Left kidney (tissue), 2 donors: ENCODE measurements around the gene ADRB2. TPM values are rescaled to one million over a fixed set of nuclear protein-coding genes. Genes with fewer than 3 reads are reported as not detected.

Experiments used
- DNase-seq: peaks from one replicate; pipeline ENCODE4 v3.0.0-alpha.2; 2013
- polyA plus RNA-seq: library from polyadenylated mRNA; unstranded; fragments of 120-200 nt; gene quantifications from one replicate; pipeline ENCODE4 v1.2.1, GENCODE V29; 2013; ENCODE audit not compliant: insufficient read length

ADRB2 gene
- polyA plus RNA-seq, 1 donor: 0.27 TPM

DNA sequence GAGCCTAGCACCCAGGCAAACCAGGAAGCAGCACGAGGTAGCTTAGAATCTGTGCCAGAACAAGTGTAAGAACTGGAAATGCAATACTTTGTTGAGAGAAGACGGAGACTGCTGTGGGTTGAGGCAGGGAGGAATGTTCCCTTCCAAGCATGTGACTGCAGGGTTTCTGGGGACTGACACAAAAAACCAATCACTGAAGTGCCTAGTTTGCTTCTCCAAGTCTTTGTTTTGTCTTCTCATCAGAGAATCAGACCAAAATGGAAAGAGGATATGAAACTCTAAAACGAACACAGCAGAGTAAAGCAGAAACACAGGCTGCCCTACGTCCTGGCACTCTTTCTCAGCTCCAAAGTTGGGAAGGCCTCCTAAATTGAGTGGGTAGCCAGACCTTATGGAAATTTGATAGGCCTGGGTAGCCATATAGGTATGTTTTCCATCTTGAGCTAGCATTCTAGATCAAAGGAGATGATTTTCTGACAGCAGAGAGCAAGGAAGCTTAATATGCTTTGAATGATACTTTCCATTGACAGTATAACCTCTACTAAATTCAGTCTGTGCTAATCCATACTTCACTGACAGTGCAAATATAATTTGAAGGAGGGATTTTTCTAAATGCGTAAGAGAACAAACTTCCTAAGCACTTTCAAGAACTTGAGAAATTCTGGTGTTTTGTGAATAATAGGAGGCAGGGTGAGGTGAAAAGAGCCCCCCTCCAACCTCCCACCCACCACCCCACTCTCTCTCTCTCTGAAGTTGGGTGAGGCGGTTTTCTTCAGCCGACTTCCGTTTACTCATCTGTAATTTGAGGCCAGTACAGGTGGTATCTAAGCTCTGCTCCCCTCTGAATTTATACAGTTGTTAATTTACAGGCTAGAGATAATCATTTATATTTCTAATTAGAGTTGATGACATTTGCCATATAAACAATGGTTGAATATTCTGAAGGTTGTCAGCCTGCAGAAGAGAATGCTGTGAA lies 5.5 kb downstream of the ADRB2 start:
- DNase-seq: no peak

DNA sequence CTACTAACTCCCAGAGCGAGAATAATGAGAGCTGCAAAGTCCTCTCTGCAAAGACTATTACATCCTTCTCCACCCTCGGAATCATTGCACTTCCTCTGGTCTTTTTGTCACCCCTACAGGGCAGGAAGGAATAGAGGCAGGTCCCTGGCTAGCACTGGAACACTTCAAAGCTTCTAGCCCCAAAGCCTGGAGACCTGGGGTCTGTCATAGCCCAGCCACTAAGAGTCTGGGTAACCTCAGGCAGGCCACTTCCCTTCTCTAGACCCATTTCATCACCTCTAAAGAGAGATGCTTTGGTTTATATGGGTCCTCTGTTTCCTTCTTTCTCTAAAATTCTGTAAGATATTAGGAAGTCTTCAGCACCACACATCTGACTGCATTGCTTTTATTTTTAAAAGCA lies 6.7 kb downstream of the ADRB2 start:
- no peak for DNase-seq

DNA sequence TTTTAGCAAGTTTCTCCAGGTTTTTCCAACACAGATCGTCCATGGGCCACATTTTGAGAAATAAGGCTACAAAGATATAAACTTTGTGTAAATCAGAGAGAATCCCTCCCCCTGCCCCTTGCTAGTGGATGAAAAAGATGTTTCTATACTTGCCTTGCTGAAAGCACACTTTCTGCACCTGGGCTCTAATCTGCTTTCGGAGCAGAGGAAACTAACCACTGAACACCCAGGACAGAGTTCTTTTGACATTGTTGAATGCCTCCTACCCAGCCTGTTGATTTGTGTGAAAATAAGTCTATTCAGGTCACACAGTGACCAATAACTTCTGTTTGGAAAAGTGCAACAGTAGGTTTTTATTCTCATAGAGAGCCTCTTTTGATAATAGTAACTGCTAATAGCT lies 7.5 kb downstream of the ADRB2 start:
- no peak for DNase-seq

DNA sequence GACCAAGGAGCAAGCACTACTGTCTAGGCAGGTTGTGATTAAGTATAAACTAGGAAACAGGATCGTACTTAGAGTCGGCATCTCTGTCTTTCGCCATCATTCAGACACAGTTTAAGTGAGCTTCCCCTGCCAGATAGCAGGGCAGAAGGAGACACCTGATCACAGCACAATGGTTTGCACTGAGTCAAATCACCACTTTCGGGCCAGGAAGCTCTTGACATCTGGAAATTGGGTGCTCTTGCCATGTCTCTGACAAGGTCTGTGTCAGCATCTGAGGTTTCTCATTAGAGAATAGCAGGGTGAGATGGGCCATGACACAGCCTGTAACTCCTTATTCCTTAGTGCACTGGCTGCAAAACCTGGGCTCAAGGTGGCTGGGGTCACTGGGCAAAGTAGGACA lies 8.3 kb downstream of the ADRB2 start:
- DNase-seq: no peak

DNA sequence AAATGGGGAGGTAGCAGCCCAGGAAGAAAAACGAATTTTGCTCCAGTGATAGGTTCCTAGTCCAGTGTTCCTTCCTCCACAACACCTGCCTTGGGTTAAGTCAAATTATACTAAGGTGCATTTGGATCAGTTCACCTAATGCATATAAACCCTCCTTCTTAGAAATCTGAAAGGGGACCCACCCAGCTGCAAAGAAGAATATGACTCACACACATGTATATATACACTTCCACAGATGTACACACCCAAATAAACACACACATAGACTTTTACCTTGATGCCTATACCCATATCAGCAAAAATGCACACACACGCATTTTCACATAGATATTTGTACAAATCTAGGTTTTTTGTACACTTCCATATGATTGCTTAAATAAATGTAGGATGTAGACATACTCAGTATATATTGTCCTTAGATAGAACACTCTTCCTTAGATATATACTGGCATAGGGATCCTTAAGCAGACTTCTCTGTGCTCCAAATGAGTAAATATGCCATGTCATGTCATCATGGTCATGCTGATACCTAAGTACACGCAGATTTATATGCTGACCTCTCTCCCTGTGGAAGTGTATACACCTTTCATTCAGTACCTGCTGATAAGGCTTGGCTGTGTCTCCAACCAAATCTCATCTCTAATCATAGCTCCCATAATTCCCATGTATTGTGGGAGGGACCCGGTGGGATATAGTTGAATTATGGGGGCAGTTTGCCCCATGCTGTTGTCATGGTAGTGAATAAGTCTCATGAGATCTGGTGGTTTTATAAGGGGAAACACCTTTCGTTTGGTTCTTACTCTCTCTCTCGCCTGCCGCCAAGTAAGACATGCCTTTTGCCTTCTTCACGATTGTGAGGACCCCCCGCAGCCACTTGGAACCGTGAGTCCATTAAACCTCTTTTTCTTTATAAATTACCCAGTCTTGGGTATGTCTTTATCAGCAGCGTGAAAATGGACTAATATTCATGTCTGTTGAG lies 10.2 kb downstream of the ADRB2 start:
- no peak for DNase-seq

DNA sequence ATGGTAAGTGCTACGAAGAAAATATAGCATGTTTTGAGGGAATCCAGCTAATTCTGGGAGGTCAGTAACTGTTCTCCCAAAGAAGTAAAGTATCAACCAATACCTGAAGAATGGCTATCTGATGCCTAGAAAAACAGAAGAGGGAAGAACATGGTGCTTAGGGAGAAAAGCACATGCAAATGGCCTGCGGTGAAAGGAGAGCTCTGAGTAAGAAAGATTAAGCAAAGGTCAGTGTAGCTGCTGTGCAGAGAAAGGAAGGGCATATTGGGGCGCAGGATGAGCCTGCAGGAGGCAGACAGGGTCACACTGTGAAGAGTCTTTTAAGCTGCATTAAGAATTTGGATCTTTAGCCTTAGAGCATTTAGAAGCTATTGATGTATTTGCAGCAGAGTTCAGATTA lies 11.0 kb downstream of the ADRB2 start:
- no peak for DNase-seq

DNA sequence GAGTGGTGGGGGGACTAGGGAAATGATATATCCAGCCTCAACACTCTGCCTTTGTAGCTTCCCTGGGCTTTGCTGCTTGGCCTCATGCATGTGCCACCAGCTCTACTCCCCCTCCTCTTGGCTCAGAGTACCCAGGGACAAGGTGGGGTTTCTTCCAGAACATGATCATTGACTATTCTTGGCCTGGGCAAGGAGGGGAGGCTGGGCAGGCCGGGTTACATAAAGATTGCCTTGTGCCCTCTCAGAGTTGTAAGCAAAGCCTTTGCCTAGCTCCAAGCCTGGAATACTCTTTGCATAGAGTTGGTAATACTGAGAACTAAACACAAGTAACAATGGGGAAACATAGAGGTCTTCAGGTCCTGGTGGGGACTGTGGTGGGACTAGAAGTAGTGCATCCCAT lies 11.9 kb downstream of the ADRB2 start:
- no peak for DNase-seq

DNA sequence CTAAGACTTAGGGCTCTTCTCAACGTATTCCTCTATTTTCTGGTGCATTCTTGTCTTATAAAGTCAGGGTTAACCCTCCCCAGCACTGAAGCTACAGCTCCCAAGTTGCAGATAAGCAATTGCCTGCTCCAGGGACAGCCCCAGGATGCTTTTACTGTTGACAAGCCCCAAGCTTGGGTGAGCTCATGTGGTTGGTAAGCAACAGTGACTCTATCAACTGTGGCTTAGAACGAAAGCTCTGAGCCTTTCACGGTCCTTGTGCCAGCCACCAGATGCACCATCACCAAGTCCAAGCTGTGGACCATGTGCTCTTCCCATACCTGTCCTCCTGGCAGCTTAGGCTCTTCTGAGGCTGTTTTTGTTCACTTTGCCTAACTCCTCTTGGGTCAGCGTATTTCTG lies 13.5 kb downstream of the ADRB2 start:
- no peak for DNase-seq

DNA sequence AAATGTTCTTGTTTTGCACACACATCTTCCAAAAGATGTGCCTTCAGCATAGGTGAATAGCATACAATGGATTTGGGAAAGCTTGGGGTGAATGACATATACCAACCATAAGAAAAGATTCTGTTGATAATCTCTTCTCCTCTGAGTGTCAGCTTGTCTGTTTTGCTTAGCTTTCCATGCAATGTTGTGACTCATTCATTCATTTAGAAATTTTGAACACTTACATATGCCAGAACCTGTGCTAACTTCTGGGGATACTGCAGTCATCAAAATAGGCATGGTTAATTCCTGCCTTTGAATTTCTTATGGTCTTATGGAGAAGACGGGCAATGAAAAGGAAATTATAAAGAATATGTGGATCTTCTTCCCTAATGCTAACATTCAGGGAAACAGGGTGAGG lies 14.1 kb downstream of the ADRB2 start:
- no peak for DNase-seq

DNA sequence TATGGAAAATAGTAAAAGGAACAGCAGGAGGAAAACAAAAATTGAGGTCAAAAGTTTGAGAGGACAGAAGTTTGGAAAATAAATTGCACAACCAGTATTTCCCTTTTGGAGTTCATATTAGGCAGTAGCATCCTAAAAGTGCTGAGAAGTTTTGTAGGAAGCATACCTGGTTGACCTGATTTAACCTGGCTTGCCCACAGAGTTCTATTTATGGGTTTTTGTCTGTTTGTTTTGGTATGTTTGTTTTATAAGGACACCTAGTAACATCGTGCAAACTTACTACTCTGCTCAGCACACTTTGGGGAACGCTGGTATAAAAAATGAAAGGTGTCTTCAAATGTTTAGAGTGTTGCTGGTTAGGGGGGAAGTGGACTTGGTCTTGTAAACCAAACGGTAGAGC lies 15.1 kb downstream of the ADRB2 start:
- DNase-seq: no peak

DNA sequence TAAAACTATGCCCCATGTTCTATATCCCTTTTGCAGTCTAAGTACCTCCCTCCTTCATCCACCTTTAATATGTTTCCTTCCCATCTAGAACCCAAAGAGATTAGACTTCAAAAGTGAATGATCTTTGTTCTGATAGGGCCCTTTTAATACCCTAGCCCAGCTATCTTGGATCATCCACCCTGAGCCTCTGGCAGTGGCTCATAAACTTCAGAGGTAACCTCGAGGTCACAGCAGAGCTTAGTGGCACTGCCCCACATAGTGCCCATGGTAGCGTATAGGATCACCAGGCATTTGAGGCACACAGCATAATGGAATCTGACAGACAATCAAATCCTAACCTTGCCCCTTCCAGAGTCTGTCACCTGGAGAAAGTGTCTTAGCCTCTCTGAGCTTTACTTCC lies 15.8 kb downstream of the ADRB2 start:
- DNase-seq: no peak

DNA sequence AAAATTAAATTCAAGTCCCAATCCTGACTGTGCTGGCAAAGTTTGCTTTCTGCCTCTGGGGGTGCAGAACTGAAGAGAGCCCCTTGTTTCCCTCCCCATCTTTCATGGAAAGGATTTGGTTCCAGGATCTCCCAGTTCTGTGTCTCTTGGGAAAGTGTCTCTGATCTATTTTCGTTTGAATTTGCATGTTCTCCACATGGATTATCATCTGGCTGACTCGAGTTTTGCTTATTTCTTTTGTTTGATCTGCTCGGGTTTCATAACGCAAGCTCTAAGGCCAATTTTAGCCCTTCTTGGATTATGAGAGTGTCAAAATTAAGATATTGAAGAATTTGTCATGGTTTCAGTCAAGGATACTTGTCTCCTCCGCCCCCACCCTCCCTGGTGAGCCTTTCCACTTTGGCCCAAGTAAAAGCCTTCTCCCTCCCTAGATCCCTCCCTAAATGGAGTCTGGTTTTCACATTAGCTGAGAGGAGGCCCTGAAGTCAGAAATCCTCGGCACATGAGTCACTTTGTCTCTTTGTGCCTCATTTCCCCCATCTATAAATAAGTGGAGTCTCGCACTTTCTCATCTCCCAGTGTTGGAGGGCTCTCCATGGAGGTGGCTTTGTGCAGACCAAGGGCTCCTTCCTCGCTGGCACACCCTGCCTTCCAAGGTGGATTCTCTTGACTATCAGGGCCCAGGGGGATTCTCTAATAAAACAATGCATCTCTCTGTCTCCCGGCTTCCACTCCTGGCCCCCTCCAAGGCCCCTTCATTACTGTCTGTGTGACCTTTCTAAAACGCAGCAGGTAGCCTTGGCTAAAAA lies 17.3 kb downstream of the ADRB2 start:
- DNase-seq: no peak

DNA sequence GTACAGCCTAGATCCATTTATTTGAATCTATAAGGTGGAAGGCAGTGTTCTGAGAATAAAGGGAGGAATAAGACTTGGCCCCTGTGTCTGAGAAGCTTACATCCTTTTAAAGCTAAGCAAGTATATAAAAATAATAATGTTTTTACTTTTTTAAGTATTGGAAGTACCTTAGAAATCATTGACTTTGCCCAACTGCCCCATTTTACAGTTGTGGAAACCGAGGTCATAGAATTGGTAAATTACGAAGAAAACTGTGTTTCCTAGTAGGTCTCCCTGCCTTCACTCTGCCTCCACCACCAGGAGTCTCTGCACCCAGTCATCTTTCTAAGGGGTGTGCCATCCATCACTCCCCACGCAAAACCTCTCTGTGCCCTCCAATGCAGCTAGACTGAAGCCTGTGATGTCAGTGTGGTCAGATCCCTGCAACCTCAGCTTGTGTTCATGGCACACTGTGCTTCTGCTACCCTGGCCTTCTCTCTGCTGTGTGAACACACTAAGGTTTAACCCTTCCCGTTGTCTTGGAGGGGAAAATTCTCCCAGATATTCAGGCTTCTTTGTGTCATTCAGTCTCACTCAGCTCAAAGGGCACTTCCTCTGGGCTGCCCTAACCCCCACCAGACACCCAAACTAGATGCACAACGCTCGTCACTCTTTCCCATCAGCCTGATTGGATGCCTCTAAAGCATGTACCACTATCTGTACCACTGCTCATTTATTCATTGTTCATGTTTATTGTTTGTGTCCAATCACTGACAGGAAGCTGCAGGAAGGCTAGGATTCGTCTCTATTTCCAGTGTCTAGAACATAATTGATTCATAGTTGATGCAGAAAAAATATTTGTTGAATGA lies 18.2 kb downstream of the ADRB2 start:
- no peak for DNase-seq

DNA sequence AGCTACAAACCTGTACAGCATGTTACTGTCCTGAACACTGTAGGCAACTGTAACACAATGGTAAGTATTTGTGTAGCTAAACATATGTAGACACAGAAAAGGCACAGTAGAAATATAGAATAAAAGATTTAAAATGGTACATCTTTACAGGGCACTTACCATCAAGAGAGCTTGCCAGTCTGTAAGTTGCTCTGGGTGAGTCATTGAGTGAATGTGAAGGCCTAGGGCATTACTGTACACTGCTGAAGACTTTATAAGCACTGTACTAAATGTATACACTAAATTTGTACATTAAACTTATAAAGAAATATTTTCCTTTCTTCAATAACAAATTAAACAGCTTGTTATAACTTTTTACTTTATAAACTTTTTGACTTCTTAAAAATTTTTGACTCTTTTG lies 20.5 kb downstream of the ADRB2 start:
- DNase-seq: no peak

DNA sequence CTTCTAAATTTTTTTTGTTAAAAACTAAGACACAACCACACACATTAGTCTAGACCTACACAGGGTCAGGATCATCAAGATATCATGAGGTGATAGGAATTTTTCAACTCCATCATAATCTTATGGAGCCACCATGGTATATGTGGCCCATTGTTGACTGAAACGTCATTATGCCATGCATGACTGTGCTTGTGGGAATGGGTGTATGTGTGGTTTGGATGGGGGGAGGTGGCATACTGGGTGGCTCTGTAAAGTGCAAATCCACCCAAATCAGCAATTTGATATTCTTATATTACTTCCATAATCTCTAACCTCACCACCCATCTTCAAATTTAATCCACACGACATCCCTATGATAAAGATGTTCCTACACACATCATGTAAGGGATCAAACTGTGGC lies 21.0 kb downstream of the ADRB2 start:
- DNase-seq: no peak

DNA sequence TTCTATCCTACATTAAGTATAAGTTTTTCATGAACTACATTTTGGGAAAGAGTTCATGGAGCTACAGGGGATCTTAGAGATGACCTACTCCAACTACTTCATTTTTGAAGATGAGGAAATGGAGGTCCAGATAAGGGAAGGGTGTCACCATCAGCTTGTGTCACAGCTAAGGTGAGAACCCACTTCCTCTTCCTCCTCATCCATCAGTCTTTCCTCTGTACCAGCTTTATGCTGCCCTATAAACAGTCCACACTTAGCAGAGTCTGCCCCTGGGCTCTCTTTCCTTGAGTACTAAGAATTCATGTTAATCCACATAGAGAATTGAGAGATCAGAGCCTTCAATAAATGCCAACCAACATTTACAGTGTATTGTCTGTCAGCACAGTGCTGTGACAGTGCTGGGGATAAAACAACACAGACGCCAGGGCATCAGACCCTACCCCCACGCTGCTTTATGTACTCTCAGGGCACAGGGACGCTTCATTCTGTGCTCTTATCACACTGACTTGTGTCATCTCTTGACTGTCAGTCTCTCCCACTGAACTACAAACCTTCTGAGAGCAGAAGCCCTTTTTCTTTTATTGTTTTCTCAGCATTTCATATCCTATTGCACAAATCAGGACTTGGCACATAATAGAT lies 22.1 kb downstream of the ADRB2 start:
- no peak for DNase-seq

DNA sequence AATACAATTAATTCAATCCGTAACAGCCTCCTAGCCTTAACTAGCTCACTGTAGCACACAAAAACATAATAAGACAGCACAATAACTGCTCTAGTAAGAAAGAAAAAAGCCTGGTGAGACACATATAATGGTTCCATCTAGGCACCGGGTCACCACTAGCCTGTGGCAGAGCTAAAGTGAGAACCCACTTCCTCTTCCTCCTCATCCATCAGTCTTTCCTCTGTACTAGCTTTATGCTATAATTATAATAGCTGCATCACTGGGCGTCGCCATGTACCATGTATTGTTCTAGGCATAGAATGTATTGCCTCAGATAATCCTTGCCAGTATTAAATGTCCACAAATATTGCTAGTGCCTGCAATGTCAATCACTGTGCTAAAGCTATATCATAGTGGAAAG lies 23.1 kb downstream of the ADRB2 start:
- no peak for DNase-seq

DNA sequence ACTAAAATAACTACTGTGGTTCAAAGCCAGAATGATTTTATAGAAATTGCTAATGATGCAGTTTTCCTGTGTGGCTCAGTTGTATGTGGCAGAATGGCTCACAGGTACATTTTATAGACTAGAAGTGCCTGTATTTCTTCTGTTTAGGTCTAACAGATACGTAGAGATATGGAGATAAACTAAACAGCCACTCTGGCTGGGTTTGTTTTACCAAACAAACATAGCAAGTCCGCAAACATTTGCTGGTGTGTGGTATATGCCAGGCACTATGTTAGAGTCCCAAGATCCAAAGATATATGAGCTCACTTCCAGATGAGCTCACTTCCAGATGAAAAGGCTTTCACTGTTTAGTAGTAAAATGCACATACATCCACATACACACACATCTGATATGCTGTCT lies 24.4 kb downstream of the ADRB2 start:
- DNase-seq: no peak

DNA sequence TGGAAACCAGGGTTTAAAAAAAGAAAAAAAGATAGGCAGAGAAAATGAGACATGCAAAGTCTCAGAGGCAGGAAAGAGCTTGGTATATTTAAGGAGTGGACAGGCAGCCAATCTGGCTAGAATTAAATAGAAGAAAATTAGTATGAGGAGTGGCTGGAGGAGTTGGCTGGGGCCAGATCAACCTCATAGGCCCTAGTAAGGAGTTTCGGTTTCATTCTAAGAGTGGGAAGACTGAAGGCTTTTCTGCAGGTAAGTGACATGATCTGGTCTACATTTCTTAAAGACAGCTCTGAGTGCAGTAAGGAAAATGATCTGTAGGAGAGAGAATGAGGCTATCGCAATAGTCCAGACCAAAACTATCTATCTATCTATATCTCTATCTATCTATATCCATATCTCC lies 27.5 kb downstream of the ADRB2 start:
- no peak for DNase-seq

DNA sequence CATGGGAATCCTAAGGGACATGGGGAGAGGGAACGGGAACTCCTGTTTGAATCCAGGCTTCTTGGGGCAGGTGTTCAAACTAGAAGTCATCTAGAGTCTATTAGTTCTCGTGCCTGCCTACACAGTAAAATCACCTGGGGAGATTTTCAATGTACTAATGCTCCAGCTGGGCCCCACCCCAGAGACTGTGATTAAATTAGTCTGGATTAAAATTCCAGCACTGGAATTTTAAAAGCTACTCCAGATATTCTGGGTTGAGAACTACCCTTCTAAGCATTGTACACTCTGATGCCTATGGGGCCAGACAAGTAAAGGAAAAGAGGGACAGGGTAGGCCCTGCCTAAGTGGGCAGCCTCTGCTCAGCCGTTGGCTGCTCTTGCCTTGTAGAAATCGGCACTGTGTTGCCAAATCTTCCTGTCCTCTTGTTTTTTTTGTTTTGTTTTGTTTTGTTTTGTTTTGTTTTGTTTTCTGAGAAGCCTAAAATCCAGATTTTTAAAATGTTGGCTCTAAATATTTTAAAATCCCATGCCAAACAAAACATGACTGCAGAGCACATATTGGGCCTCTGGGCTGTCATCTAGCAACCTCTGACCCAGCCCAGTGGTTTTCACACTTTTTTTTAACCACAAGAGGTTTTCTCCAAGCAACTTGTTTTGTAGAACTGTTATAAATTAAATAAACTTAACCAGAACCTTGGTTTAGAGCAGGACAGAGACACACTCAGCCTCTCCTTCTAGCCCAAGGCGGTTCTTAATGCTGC lies 29.0 kb downstream of the ADRB2 start:
- no peak for DNase-seq
